Esophagus squamous epithelium (tissue), 4 donors: ENCODE data around the gene MSMO1.

Experiments used
- CTCF ChIP-seq, 6 experiments: fragments of 450-650 bp in 4 of 6; fragments of 200-600 bp in 2 of 6; sonication (generic) in 2 of 6; IDR thresholded peaks; one replicate each; pipeline ENCODE4 v1.5.1; 2016 to 2019; ENCODE audit warnings: antibody characterized with exemption in 6 of 6, mild to moderate bottlenecking in 4 of 6, moderate library complexity in 4 of 6
- POLR2A ChIP-seq, 4 donors: fragments of 450-650 bp; IDR thresholded peaks; one replicate each; pipeline ENCODE4 v1.6.1; 2017; ENCODE audit warnings: antibody characterized with exemption in 4 of 4, mild to moderate bottlenecking in 4 of 4, moderate library complexity in 3 of 4

- TF ChIP-seq CTCF (IDR thresholded peaks at IDR 0.05): no peak
- no peak for TF ChIP-seq POLR2A (IDR thresholded peaks at IDR 0.05)
Observed at GRCh38 chr4:165388756-165389155, 61.3 kb downstream of the MSMO1 start.
